ENCODE data around the gene AGA. TPM values are rescaled to one million over a fixed set of nuclear protein-coding genes. Genes with fewer than 3 reads are reported as not detected.

AGA gene
- total RNA-seq, 1 donor from 2014 or later, result 4.5 TPM

GRCh38 chr4:177479063-177479462 is 36.8 kb upstream of the AGA start:
- no peaks in the 10 kb centered on the region for H3K4me1 ChIP-seq
- H3K36me3 ChIP-seq, result no peaks in the 10 kb centered on the region
- intact Hi-C loops (cut with DNase I), result no loop called here
- no peak overlapping the region for H3K27ac ChIP-seq
- H3K27me3 ChIP-seq, result no peaks in the 10 kb centered on the region
- TF ChIP-seq CTCF (IDR thresholded peaks at IDR 0.05), result no peak
- DNase-seq (ENCODE audit: low spot score in 2 of 2), result no peak
- no peak overlapping the region for H3K4me3 ChIP-seq
- H3K9me3 ChIP-seq, result no peaks in the 10 kb centered on the region

GRCh38 chr4:177478496-177478895 is 36.3 kb upstream of the AGA start:
- H3K36me3 ChIP-seq, result no peaks in the 10 kb centered on the region
- no peaks in the 10 kb centered on the region for H3K9me3 ChIP-seq
- DNase-seq (ENCODE audit: low spot score in 2 of 2), result no peak
- no peak for TF ChIP-seq CTCF (IDR thresholded peaks at IDR 0.05)
- H3K27me3 ChIP-seq, result no peaks in the 10 kb centered on the region
- H3K27ac ChIP-seq, result no peak overlapping the region
- H3K4me1 ChIP-seq, result no peaks in the 10 kb centered on the region
- intact Hi-C loops (cut with DNase I), result no loop called here
- no peak overlapping the region for H3K4me3 ChIP-seq

DNA sequence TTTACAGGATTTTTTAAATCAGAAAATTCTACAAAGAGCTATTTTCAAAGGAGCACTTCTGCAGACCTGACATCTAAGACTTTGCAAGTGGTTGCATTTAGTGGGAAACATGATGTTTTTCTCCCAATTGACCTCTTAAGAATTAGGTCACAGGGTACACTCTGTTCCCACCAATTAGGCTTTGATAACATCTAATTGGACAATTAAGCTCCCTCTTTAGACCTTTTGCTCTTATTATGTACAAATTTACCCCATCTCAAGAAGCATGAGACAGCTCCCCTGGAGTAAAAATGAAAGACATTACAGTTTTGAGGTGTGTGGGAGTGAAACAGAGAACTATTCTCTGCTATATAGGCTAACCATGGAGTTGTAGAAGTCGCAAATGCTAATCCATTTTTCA is 31.8 kb upstream of the AGA start:
- TF ChIP-seq CTCF (IDR thresholded peaks at IDR 0.05), result no peak
- no peaks in the 10 kb centered on the region for H3K36me3 ChIP-seq
- no peak for DNase-seq (ENCODE audit: low spot score in 2 of 2)
- no peaks in the 10 kb centered on the region for H3K9me3 ChIP-seq
- H3K27me3 ChIP-seq, result no peaks in the 10 kb centered on the region
- H3K27ac ChIP-seq, result no peak overlapping the region
- H3K4me3 ChIP-seq, result no peak overlapping the region
- intact Hi-C loops (cut with DNase I), result no loop called here
- no peaks in the 10 kb centered on the region for H3K4me1 ChIP-seq

DNA sequence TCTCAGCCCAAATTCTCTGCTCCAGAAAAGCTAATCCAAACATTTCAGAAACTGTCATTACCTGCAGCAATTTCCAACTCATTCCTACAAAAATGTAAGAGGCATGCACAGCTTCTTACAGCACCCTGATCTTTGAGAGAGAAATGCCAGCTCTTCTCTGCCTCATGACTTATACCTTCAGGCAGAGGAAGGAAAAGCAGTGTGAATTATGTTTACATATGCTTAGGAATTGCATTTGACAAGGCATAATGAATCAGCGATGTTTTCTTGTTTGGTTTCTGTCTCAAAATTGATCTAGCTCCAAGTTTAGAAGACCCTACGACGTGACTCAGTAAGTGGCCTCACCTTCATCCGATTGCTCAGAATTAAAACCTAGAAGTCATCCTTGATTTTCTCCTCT is 21.8 kb upstream of the AGA start:
- Histone ChIP-seq H3K36me3 (no peaks in the 10 kb centered on the region), H3K27ac (no peak overlapping the region), H3K4me1 (no peaks in the 10 kb centered on the region), H3K4me3 (no peak overlapping the region), H3K9me3 (no peaks in the 10 kb centered on the region), H3K27me3 (no peaks in the 10 kb centered on the region)
- TF ChIP-seq CTCF (IDR thresholded peaks at IDR 0.05), result no peak
- no peak for DNase-seq (ENCODE audit: low spot score in 2 of 2)
- intact Hi-C loops (cut with DNase I), result no loop called here

DNA sequence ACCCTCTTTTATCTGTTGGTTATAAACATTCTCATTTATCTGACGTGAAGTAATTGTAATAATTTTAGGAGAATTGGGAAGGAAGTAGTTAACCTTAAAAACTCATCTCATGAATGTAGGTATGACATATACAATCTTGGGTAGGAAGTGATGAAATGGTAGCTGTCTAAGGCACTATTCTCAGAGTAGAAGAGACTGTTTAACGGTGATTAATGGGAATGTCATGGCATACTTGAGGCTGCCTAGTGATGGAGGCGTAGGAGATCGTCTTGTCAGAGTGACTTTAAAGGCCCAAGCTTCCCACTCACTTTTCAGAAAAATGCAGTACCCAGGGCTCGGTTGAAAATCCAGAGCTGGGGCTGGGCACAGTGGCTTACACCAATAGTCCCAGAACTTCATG is 19.4 kb upstream of the AGA start:
- intact Hi-C loops (cut with DNase I), result no loop called here
- TF ChIP-seq CTCF (IDR thresholded peaks at IDR 0.05), result no peak
- Histone ChIP-seq H3K27ac (no peak overlapping the region), H3K9me3 (no peaks in the 10 kb centered on the region), H3K36me3 (no peaks in the 10 kb centered on the region), H3K27me3 (no peaks in the 10 kb centered on the region), H3K4me3 (no peak overlapping the region), H3K4me1 (no peaks in the 10 kb centered on the region)
- DNase-seq (ENCODE audit: low spot score in 2 of 2), result no peak

DNA sequence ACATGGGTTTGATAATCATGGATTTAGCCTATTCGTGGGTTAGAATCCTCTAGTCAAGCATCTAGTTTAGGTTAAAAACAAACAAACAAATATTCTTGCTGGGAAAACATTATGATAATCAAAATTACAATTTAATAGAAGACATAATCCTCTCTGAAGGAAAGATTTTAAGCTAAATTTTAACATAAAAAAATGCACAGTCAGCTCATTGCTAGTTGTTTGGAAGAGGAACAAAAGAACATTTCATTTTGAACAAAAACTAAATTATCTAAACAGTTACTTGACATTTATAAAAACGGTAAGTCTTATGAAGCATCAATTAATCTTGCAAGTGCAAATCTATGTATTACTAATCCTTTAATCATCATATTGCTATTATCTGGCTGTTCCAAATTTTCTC is 18.2 kb upstream of the AGA start:
- TF ChIP-seq CTCF (IDR thresholded peaks at IDR 0.05), result no peak
- H3K27ac ChIP-seq, result no peak overlapping the region
- H3K4me3 ChIP-seq, result no peak overlapping the region
- no peaks in the 10 kb centered on the region for H3K4me1 ChIP-seq
- H3K36me3 ChIP-seq, result no peaks in the 10 kb centered on the region
- intact Hi-C loops (cut with DNase I), result no loop called here
- H3K27me3 ChIP-seq, result no peaks in the 10 kb centered on the region
- no peak for DNase-seq (ENCODE audit: low spot score in 2 of 2)
- H3K9me3 ChIP-seq, result no peaks in the 10 kb centered on the region
